Smooth muscle cell (in vitro differentiated cells): ENCODE results near the gene ARHGAP33. TPM values are rescaled to one million over a fixed set of nuclear protein-coding genes. Genes with fewer than 3 reads are reported as not detected.

Experiments
- DNase-seq: peaks from one replicate; lab custom pipeline; 2025; ENCODE audit not compliant: unreplicated experiment; lab: John Stamatoyannopoulos, UW
- H2AFZ ChIP-seq: fragments of 200-600 bp; sonication (generic); 2 replicates; pipeline ENCODE4 v1.6.0; 2016; ENCODE audit warnings: antibody characterized with exemption, low read depth, mild to moderate bottlenecking
- H3F3A ChIP-seq: fragments of 200-600 bp; sonication (generic); 2 replicates; pipeline ENCODE4 v1.6.0; 2017; ENCODE audit warnings: antibody characterized with exemption, low read depth
- H3K27ac ChIP-seq: fragments of 200-600 bp; sonication (generic); 2 replicates; pipeline ENCODE4 v1.5.1; 2016; ENCODE audit warnings: low read depth, mild to moderate bottlenecking
- H3K27me3 ChIP-seq: fragments of 200-600 bp; sonication (generic); 2 replicates; pipeline ENCODE4 v1.6.1; 2016; ENCODE audit warnings: low read depth, mild to moderate bottlenecking
- H3K36me3 ChIP-seq: fragments of 200-600 bp; sonication (generic); 2 replicates; pipeline ENCODE4 v1.5.1; 2016; ENCODE audit warnings: low read depth
- H3K4me1 ChIP-seq: fragments of 200-600 bp; sonication (generic); 2 replicates; pipeline ENCODE4 v1.5.1; 2016; ENCODE audit warnings: low read depth
- H3K4me2 ChIP-seq: fragments of 200-600 bp; sonication (generic); 2 replicates; pipeline ENCODE4 v1.6.0; 2016; ENCODE audit warnings: mild to moderate bottlenecking
- H3K4me3 ChIP-seq: fragments of 200-600 bp; sonication (generic); 2 replicates; pipeline ENCODE4 v1.5.1; 2016; ENCODE audit warnings: mild to moderate bottlenecking
- H3K79me2 ChIP-seq: fragments of 200-600 bp; sonication (generic); 2 replicates; pipeline ENCODE4 v1.6.0; 2016; ENCODE audit warnings: low read depth, mild to moderate bottlenecking
- H3K9ac ChIP-seq: fragments of 200-600 bp; sonication (generic); 2 replicates; pipeline ENCODE4 v1.6.0; 2016; ENCODE audit warnings: low read depth
- H3K9me3 ChIP-seq: fragments of 200-600 bp; sonication (generic); replicated peaks from 2 replicates; pipeline ENCODE4 v1.5.1; 2016; ENCODE audit warnings: low read depth
- H4K20me1 ChIP-seq: fragments of 200-600 bp; sonication (generic); 2 replicates; pipeline ENCODE4 v1.6.0; 2016; ENCODE audit warnings: low read depth
- WGBS: methylation state at CpG from one replicate; pipeline ENCODE4 v1.1.7; 2016; ENCODE audit warnings: low lambda C conversion rate; 5-methylcytosine and 5-hydroxymethylcytosine counted together
- polyA plus RNA-seq: library from polyadenylated mRNA; unstranded; fragments of >200 nt; fragmentation: Nextera tagmentation; extraction: Ambion mirVana; gene quantifications from 2 replicates; pipeline ENCODE4 v1.2.1, GENCODE V29; 2016
- total RNA-seq: library from RNA; depleted of rRNA; stranded (reverse); fragments of >200 nt; gene quantifications from 2 replicates; pipeline ENCODE4 v1.2.3, GENCODE V29; 2014
- TF ChIP-seq, protein P1 (sequence below): fragments of 200-600 bp; sonication (generic); IDR thresholded peaks from 2 replicates; pipeline ENCODE4 v1.5.1; 2017; ENCODE audit warnings: borderline replicate concordance, mild to moderate bottlenecking, antibody characterized with exemption; ENCODE audit not compliant: insufficient read depth, poor library complexity, severe bottlenecking

Gene ARHGAP33
- total and polyA plus RNA-seq, 2 experiments from 2014 or later, result 5.3 to 5.7 TPM

GRCh38 chr19:35811317-35812219, 36.2 kb downstream of the ARHGAP33 start:
- no peaks in the 10 kb centered on the region for H3K79me2 ChIP-seq
- TF ChIP-seq, protein P1, sequence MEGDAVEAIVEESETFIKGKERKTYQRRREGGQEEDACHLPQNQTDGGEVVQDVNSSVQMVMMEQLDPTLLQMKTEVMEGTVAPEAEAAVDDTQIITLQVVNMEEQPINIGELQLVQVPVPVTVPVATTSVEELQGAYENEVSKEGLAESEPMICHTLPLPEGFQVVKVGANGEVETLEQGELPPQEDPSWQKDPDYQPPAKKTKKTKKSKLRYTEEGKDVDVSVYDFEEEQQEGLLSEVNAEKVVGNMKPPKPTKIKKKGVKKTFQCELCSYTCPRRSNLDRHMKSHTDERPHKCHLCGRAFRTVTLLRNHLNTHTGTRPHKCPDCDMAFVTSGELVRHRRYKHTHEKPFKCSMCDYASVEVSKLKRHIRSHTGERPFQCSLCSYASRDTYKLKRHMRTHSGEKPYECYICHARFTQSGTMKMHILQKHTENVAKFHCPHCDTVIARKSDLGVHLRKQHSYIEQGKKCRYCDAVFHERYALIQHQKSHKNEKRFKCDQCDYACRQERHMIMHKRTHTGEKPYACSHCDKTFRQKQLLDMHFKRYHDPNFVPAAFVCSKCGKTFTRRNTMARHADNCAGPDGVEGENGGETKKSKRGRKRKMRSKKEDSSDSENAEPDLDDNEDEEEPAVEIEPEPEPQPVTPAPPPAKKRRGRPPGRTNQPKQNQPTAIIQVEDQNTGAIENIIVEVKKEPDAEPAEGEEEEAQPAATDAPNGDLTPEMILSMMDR, result no peak
- no peaks in the 10 kb centered on the region for H4K20me1 ChIP-seq
- H2AFZ ChIP-seq, result no peak overlapping the region
- H3K27ac ChIP-seq, result no peak overlapping the region
- H3K27me3 ChIP-seq, result peaks cover 7% of the 10 kb centered on the region
- WGBS, result 90% methylated on average over 18 of the region's 18 CpGs
- DNase-seq, result no peak
- no peak overlapping the region for H3K4me2 ChIP-seq
- no peaks in the 10 kb centered on the region for H3K4me1 ChIP-seq
- H3K4me3 ChIP-seq, result no peak overlapping the region
- no peaks in the 10 kb centered on the region for H3K36me3 ChIP-seq
- no peak overlapping the region for H3K9ac ChIP-seq
- H3F3A ChIP-seq, result no peaks in the 10 kb centered on the region
- H3K9me3 ChIP-seq, result no peaks in the 10 kb centered on the region

DNA sequence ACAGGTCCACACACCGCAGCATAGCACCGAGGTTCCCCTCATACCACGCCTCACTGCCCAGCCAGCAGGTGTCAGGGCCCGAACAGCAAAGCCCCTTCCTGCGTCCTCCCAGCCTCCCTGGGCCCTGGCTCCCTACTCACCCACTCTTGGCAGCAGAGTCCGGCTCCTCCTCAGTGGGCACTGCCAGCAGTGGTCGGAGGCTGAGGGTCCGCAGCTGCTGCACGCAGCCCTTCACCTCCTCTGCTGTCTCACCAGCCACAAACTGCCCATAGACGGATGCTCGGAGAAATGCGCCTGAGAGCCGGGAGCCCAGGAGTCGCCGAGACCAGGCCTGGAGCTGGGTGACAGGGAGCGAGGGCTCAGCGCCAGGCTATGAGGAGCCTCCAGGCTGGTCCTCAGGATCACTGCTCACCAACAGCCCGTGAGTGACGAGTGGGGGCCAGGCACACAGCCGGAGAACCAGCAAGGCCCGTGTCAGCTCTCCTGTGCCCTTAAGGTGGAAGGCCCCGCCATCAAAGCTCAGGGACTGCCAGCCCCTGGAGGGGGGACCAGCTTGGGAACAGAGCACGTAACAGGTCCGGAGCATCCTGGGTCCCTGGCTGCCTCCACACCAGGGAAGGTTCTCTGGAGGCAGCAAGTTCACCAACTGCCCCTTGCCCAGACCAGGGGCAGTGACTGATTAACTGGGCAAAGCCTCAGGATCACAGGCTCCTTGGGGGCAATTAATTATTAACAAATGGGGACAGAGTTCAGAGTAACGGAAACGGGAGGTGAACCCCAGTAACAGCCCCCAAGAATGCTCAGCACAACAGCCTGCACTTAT, 37.1 kb downstream of the ARHGAP33 start, which contains the start of gene PRODH2:
Gene PRODH2 (minus strand): TSS at position 626 of the 823 bp plus-strand sequence. CDS start 40 bp downstream, at position 586.
- no peaks in the 10 kb centered on the region for H3K36me3 ChIP-seq
- H4K20me1 ChIP-seq, result no peaks in the 10 kb centered on the region
- no peak within 1 kb of the TSS for H3K4me3 ChIP-seq
- no peak within 1 kb of the TSS for H3K9ac ChIP-seq
- WGBS, result 83% methylated on average over 26 of the region's 26 CpGs
- H3K27ac ChIP-seq, result no peak within 1 kb of the TSS
- H3K27me3 ChIP-seq, result peaks cover 6% of the 10 kb centered on the region
- no peaks in the 10 kb centered on the region for H3F3A ChIP-seq
- H2AFZ ChIP-seq, result no peak within 1 kb of the TSS
- H3K9me3 ChIP-seq, result no peaks in the 10 kb centered on the region
- H3K4me2 ChIP-seq, result no peak within 1 kb of the TSS
- H3K4me1 ChIP-seq, result no peaks in the 10 kb centered on the region
- TF ChIP-seq, protein P1, result no peak
- no peaks in the 10 kb centered on the region for H3K79me2 ChIP-seq
- DNase-seq, result no peak

GRCh38 chr19:35813043-35813890, 37.9 kb downstream of the ARHGAP33 start:
- H3K79me2 ChIP-seq, result no peaks in the 10 kb centered on the region
- no peaks in the 10 kb centered on the region for H3F3A ChIP-seq
- H3K36me3 ChIP-seq, result no peaks in the 10 kb centered on the region
- no peak overlapping the region for H3K27ac ChIP-seq
- H3K27me3 ChIP-seq, result peaks cover under 1% of the 10 kb centered on the region
- no peak overlapping the region for H2AFZ ChIP-seq
- no peak overlapping the region for H3K4me3 ChIP-seq
- TF ChIP-seq, protein P1, result no peak
- no peak overlapping the region for H3K9ac ChIP-seq
- H4K20me1 ChIP-seq, result no peaks in the 10 kb centered on the region
- WGBS, result 90% methylated on average over 11 of the region's 11 CpGs
- DNase-seq, result no peak
- H3K4me2 ChIP-seq, result no peak overlapping the region
- H3K9me3 ChIP-seq, result no peaks in the 10 kb centered on the region
- H3K4me1 ChIP-seq, result no peaks in the 10 kb centered on the region
